ENCODE results near the gene MANBA.
A peak's percentile ranks its signal among the peaks of the same experiment; 100 is the strongest.

Gene MANBA

DNA sequence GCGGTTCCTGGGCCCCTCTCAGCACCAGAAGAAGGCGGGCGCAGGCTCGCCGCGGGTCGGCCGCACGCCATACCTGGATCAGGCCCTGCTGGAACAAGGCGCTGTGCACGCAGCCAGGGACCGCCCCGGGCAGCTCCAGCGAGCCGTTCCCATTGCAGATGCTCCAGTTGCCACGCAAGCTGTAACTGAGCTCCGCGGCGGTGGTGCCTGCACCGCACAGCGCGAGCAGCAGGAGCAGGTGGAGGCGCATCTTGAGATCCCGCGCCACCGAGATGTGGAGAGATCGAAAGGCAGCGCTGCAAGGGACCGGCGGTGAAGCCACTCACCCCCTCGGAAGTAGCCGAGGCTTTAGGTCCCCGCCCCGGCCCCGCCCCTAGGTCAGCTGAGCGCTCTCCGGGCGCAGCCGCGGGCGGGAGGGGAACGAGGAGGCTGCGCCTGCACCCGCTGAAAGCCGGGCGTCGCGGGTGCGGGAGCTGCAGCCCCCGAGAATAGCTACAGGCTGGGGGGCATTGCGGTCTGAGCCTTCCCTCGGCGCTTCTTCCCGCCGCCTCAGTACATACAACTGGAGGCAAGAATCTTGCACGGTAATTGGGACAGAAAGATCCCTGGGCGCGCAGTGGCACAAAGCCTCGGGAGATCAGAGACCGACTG, at the start of gene MANBA:
TSS of gene MANBA (minus strand) at position 324 of the 651 bp plus-strand sequence. CDS start at position 250, 74 bp downstream.
- no peak within 1 kb of the TSS; the same call in 1 of the 2 replicates for H3K27ac ChIP-seq (ENCODE audit: low read depth, low read length)

DNA sequence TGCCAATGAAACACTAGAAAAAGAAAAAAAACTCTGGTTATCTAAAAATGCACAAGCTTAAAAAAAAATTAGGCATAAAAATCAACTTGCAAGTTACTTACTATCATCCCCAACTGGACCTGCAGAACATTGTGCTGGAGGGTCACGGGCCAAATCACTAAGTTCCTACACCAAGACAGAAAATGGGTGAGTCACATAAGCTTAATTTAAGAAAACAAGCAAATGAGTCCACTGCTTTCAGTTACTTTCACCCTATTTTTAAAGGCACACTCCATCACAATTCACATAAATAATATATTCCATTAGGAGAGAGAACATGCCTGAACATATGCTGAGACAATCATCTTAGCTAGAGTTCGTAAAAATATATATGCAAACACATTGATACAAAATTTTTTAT, 48.9 kb upstream of the MANBA start:
- Histone ChIP-seq H3K27me3 (ENCODE audit: insufficient read depth, low read length) (no peaks in the 10 kb centered on the region), H2AFZ (ENCODE audit: low read length, unreplicated experiment) (no peak overlapping the region), H3K79me2 (ENCODE audit: control insufficient read depth, insufficient read depth, low read length, unreplicated experiment) (peaks cover 99% of the 10 kb centered on the region), H3K4me1 (ENCODE audit: control insufficient read depth, insufficient read depth, low read length, unreplicated experiment) (peaks cover 54% of the 10 kb centered on the region), H3K36me3 (ENCODE audit: insufficient read depth, low read length) (peaks cover 60% of the 10 kb centered on the region), H3K27ac (ENCODE audit: low read depth, low read length) (peak overlapping the region; percentile 47), H3K4me3 (ENCODE audit: low read depth, low read length) (no peak overlapping the region)

More for the DNA sequence above, at the start of gene MANBA:
- Histone ChIP-seq H3K36me3 (ENCODE audit: insufficient read depth, low read length) (no peaks in the 10 kb centered on the region), H3K4me1 (ENCODE audit: control insufficient read depth, insufficient read depth, low read length, unreplicated experiment) (no peaks in the 10 kb centered on the region), H2AFZ (ENCODE audit: low read length, unreplicated experiment) (peak within 1 kb of the TSS; percentile 98), H3K4me3 (ENCODE audit: low read depth, low read length) (peak within 1 kb of the TSS; percentile 95), H3K27me3 (ENCODE audit: insufficient read depth, low read length) (no peaks in the 10 kb centered on the region; the same call in 1 of the 2 replicates), H3K79me2 (ENCODE audit: control insufficient read depth, insufficient read depth, low read length, unreplicated experiment) (peaks cover 16% of the 10 kb centered on the region)

DNA sequence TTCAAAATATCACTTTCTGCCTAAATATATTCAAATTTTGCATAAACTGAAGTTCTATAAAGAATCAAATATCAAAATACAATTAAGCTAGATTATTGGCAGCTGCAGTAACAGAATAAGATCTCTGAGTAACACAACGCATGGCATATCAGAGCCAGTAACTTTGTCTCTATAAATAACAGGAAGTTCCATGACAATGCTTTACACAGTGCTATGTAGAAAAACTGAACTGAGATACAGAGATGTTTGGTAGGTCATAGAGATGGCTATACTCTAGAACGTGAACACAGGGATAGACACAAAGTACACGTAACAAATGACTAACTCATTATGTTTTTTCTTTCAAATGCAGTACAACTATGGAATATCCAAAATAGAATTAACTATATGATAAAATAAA, 48.4 kb upstream of the MANBA start:
- Histone ChIP-seq H3K36me3 (ENCODE audit: insufficient read depth, low read length) (peaks cover 60% of the 10 kb centered on the region), H3K27me3 (ENCODE audit: insufficient read depth, low read length) (no peaks in the 10 kb centered on the region), H2AFZ (ENCODE audit: low read length, unreplicated experiment) (no peak overlapping the region), H3K79me2 (ENCODE audit: control insufficient read depth, insufficient read depth, low read length, unreplicated experiment) (peaks cover 98% of the 10 kb centered on the region), H3K4me1 (ENCODE audit: control insufficient read depth, insufficient read depth, low read length, unreplicated experiment) (peaks cover 51% of the 10 kb centered on the region), H3K27ac (ENCODE audit: low read depth, low read length) (0 out of 2 replicates have a peak overlapping the region, but pooled peaks have one; percentile 47), H3K4me3 (ENCODE audit: low read depth, low read length) (no peak overlapping the region)

DNA sequence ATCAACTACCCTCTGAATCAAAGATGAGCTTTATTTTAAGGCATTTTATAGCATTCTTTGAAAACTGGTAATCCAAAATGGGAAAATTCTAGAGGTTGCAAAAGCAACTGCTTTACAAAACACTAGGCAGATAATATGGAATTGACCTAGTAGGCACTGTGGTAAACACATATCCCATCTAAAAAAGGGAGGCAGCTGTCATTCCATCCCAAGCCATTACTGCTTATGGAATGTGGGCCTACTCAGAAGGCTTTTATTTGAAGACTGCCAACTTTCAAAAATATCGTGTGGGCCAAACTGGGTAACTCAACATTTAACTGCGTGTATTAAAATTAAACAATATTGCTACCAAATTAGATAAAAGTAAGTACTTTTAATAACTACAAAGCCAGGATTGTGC, 47.2 kb upstream of the MANBA start:
- Histone ChIP-seq H2AFZ (ENCODE audit: low read length, unreplicated experiment) (no peak overlapping the region), H3K4me3 (ENCODE audit: low read depth, low read length) (no peak overlapping the region), H3K4me1 (ENCODE audit: control insufficient read depth, insufficient read depth, low read length, unreplicated experiment) (peaks cover 41% of the 10 kb centered on the region), H3K27ac (ENCODE audit: low read depth, low read length) (no peak overlapping the region), H3K36me3 (ENCODE audit: insufficient read depth, low read length) (peaks cover 53% of the 10 kb centered on the region), H3K79me2 (ENCODE audit: control insufficient read depth, insufficient read depth, low read length, unreplicated experiment) (peaks cover 98% of the 10 kb centered on the region), H3K27me3 (ENCODE audit: insufficient read depth, low read length) (no peaks in the 10 kb centered on the region)

DNA sequence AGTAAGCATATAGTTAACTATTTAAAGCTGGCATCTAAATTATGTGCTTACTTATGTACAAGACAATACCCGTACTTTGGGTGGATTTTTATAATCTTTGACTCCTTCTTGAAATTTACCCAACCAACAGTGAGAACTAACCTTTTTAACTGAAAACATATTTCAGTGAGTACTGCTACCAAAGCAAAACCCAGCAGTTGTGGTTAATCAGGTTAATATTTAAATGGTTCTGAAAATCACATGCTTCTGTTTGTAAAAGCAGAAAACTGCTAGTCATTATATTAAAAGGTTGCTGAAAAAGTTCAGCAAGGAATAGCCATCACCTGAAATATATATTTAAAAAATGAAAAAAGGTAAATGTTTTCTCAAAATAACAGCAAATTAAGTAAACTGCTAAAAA, 46.6 kb upstream of the MANBA start:
- Histone ChIP-seq H3K27me3 (ENCODE audit: insufficient read depth, low read length) (no peaks in the 10 kb centered on the region), H3K36me3 (ENCODE audit: insufficient read depth, low read length) (peaks cover 59% of the 10 kb centered on the region), H3K79me2 (ENCODE audit: control insufficient read depth, insufficient read depth, low read length, unreplicated experiment) (peaks cover 98% of the 10 kb centered on the region), H2AFZ (ENCODE audit: low read length, unreplicated experiment) (no peak overlapping the region), H3K4me1 (ENCODE audit: control insufficient read depth, insufficient read depth, low read length, unreplicated experiment) (peaks cover 38% of the 10 kb centered on the region), H3K27ac (ENCODE audit: low read depth, low read length) (no peak overlapping the region), H3K4me3 (ENCODE audit: low read depth, low read length) (no peak overlapping the region)

DNA sequence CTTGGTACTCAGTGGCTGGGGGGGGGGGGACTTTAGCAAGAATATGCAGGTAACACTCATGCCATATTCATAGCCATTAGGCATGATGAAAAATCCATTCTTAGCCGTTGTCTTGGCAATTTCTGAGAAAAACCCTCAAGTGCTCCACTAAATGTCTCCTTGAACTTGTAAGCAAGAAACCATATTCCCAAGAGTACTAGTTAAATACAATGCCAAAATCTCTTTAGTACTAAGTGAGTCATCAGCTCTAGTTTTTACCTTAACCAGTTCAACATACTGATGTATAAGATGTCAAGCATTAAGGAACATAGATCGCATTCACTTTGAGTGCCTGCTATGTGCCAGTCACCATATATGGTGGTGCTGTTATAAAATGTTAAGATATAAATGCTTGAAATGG, 39.0 kb upstream of the MANBA start:
- Histone ChIP-seq H3K79me2 (ENCODE audit: control insufficient read depth, insufficient read depth, low read length, unreplicated experiment) (peaks cover 47% of the 10 kb centered on the region), H3K4me1 (ENCODE audit: control insufficient read depth, insufficient read depth, low read length, unreplicated experiment) (peaks cover 17% of the 10 kb centered on the region), H3K27me3 (ENCODE audit: insufficient read depth, low read length) (no peaks in the 10 kb centered on the region), H3K4me3 (ENCODE audit: low read depth, low read length) (no peak overlapping the region), H3K36me3 (ENCODE audit: insufficient read depth, low read length) (peaks cover 68% of the 10 kb centered on the region), H2AFZ (ENCODE audit: low read length, unreplicated experiment) (no peak overlapping the region), H3K27ac (ENCODE audit: low read depth, low read length) (peak overlapping the region; percentile 31; the same call in 1 of the 2 replicates)

DNA sequence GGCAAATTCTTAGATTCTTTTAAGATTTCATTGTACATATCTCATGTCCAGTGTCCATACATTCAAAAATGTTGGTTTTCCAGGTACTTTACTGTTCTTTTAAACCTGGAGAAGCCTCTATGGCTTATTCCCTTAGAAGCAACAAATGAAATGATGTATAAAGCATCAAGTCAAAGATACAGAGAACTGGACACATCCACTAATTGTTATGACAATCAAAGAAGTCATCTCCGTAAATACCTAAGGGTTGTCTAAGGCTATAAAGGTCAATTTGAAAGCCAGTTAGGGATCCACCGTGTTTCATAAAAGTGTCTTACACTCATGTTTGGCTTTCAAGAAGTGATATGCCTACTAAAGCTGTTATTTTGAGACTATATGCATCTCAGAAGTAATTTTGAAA, 34.2 kb upstream of the MANBA start:
- no peaks in the 10 kb centered on the region for H3K27me3 ChIP-seq (ENCODE audit: insufficient read depth, low read length)
- peaks cover 17% of the 10 kb centered on the region for H3K79me2 ChIP-seq (ENCODE audit: control insufficient read depth, insufficient read depth, low read length, unreplicated experiment)
- peaks cover 70% of the 10 kb centered on the region for H3K36me3 ChIP-seq (ENCODE audit: insufficient read depth, low read length)
- no peak overlapping the region for H2AFZ ChIP-seq (ENCODE audit: low read length, unreplicated experiment)
- H3K27ac ChIP-seq (ENCODE audit: low read depth, low read length), result no peak overlapping the region
- peaks cover 11% of the 10 kb centered on the region for H3K4me1 ChIP-seq (ENCODE audit: control insufficient read depth, insufficient read depth, low read length, unreplicated experiment)
- no peak overlapping the region for H3K4me3 ChIP-seq (ENCODE audit: low read depth, low read length)

DNA sequence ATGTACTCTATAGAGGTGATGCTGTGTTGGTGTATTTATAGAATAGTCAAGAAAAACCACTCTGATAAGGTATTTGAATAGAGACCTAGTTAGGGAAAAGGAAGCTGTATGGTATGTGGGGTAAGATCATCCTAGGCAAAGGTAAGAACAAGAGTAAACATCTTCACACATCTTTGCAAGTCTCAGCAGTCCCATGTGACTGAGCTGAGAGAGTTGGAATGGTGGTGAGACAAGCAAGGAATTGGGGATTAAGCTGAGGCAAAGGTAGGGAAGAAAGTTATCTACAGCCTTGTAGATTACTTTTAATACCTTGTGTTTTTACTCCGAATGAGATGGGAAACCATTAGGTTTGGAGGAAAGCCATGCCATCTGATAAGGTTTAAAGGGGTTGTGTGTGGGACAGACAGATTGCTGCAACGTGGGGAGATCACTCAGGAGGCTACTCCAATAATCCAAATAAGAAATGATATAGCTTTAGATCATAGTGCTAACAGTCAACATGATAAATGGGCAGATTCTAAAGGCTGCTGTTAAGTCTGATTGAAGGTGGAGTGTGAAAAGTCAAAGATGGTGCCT, 31.7 kb upstream of the MANBA start:
- no peak overlapping the region for H3K4me3 ChIP-seq (ENCODE audit: low read depth, low read length)
- H3K79me2 ChIP-seq (ENCODE audit: control insufficient read depth, insufficient read depth, low read length, unreplicated experiment), result peaks cover 9% of the 10 kb centered on the region
- H3K36me3 ChIP-seq (ENCODE audit: insufficient read depth, low read length), result peaks cover 51% of the 10 kb centered on the region
- H3K27me3 ChIP-seq (ENCODE audit: insufficient read depth, low read length), result no peaks in the 10 kb centered on the region
- no peak overlapping the region for H2AFZ ChIP-seq (ENCODE audit: low read length, unreplicated experiment)
- peaks cover 13% of the 10 kb centered on the region for H3K4me1 ChIP-seq (ENCODE audit: control insufficient read depth, insufficient read depth, low read length, unreplicated experiment)
- no peak overlapping the region for H3K27ac ChIP-seq (ENCODE audit: low read depth, low read length)

DNA sequence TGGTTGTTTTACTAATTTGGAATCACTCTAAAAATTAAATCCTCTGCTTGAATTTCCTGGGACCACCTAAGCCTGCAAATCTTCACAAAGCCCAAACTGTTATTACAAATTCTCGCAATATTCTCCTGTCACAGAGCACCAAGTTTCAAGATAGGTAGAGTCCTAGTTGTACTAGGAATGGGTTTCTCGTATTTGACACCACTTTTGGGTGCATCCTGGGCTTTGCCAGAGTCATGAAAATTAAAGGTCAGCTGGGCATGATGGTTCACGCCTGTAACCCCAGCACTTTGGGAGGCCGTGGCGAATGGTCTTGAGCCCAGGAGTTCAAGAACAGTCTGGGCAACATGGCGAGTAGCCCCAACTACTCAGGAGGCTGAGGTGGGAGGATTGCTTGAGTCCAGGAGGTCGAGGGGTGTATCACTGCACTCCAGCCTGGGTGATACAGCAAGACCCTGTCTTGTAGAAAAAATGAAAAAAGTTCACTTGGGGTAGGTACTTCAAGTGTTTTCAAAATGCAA, 30.6 kb upstream of the MANBA start:
- Histone ChIP-seq H3K27me3 (ENCODE audit: insufficient read depth, low read length) (no peaks in the 10 kb centered on the region), H3K4me1 (ENCODE audit: control insufficient read depth, insufficient read depth, low read length, unreplicated experiment) (peaks cover 13% of the 10 kb centered on the region), H2AFZ (ENCODE audit: low read length, unreplicated experiment) (no peak overlapping the region), H3K4me3 (ENCODE audit: low read depth, low read length) (no peak overlapping the region), H3K27ac (ENCODE audit: low read depth, low read length) (no peak overlapping the region), H3K36me3 (ENCODE audit: insufficient read depth, low read length) (peaks cover 47% of the 10 kb centered on the region), H3K79me2 (ENCODE audit: control insufficient read depth, insufficient read depth, low read length, unreplicated experiment) (peaks cover 8% of the 10 kb centered on the region)

DNA sequence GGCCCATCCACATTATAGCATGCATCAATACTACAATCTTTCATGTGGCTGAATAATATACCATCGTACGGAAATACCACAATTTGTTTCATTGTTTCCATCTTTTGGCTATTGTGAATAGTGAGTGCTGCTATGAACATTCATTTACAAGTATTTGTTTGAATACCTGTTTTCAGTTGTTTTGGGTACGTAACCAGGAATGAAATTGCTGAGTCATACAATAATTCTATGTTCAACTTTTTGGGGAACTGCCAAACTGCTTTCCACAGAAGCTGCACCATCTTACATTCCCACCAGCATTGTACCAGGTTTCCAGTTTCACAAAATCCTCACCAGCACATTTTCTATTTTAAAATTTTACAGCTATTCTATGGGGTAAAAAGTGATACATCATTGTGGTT, 28.5 kb upstream of the MANBA start:
- Histone ChIP-seq H3K4me3 (ENCODE audit: low read depth, low read length) (no peak overlapping the region), H3K79me2 (ENCODE audit: control insufficient read depth, insufficient read depth, low read length, unreplicated experiment) (peaks cover 1% of the 10 kb centered on the region), H2AFZ (ENCODE audit: low read length, unreplicated experiment) (no peak overlapping the region), H3K27me3 (ENCODE audit: insufficient read depth, low read length) (no peaks in the 10 kb centered on the region), H3K27ac (ENCODE audit: low read depth, low read length) (peak overlapping the region; percentile 73), H3K4me1 (ENCODE audit: control insufficient read depth, insufficient read depth, low read length, unreplicated experiment) (peaks cover 13% of the 10 kb centered on the region), H3K36me3 (ENCODE audit: insufficient read depth, low read length) (peaks cover 30% of the 10 kb centered on the region)

DNA sequence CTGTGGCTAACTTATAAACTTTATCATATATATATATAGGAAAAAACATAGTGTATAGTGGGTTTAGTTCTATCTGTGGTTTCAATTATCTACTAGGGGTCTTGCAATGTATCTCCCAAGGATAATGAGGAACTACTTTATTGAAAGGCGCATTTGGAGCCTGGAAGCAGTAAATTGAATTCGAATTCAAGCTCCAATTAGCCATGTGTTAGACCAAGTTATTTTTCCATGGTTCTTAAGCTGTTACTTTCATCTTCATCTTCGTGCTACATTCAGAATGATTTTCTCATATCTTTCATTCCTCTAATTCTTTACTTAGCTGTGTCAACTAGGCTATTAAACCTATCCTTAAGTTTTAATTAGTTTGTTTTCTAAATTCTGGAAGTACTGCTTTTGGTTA, 27.2 kb upstream of the MANBA start:
- Histone ChIP-seq H3K4me3 (ENCODE audit: low read depth, low read length) (no peak overlapping the region), H3K4me1 (ENCODE audit: control insufficient read depth, insufficient read depth, low read length, unreplicated experiment) (peaks cover 13% of the 10 kb centered on the region), H3K27me3 (ENCODE audit: insufficient read depth, low read length) (no peaks in the 10 kb centered on the region), H3K27ac (ENCODE audit: low read depth, low read length) (peak overlapping the region; percentile 63), H2AFZ (ENCODE audit: low read length, unreplicated experiment) (no peak overlapping the region), H3K36me3 (ENCODE audit: insufficient read depth, low read length) (peaks cover 16% of the 10 kb centered on the region), H3K79me2 (ENCODE audit: control insufficient read depth, insufficient read depth, low read length, unreplicated experiment) (no peaks in the 10 kb centered on the region)
